NOMO-1 (cell line): Measurements from ENCODE around the gene MYB.
"Not testable (repeated sequence)": the region's sequence is repeated elsewhere in the genome, so short reads cannot be mapped to it uniquely, and the experiment has no call there.

Experiments
- DNase-seq, 2 experiments: peaks; one replicate each; lab custom pipeline; 2025; ENCODE audit not compliant: unreplicated experiment in 2 of 2; lab: John Stamatoyannopoulos, UW

MYB gene

DNA sequence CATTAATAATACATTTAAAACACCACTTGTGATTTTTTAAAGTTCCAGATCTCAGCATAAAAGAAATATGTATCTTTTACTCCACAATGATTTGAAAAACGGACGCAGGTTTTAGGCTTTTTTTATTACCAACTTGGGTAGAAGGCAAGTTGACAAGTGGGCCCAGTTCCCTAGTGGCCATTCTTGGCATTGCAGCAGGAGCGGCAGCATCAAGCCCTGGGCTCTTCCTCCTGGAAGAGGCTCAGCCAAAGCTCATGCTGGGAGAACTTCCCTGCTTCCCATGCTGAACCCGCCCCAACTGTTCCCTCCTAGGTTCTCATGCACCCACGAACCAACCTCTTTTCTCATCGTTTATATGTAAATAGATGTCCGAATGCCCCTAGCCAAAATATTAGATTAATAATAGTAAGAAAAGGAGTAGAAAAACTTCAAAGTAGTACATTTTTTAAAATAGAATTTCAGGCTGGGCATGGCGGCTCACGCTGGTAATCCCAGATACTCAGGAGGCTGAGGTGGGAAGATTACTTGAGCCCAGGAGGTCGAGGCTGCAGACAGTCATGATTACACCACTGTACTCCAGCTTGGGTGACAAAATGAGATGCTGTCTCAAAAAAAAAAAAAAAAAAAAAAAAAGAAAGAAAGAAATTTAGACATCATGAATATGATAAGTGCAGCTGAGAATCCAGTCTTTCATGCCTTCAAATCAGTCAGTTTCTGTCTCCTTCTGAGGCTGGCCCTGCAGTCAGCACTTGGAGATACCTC lies 18.2 kb upstream of the MYB start:
- DNase-seq, result no peak

GRCh38 chr6:135163440-135163738 lies 17.7 kb upstream of the MYB start:
- DNase-seq, result no peak

DNA sequence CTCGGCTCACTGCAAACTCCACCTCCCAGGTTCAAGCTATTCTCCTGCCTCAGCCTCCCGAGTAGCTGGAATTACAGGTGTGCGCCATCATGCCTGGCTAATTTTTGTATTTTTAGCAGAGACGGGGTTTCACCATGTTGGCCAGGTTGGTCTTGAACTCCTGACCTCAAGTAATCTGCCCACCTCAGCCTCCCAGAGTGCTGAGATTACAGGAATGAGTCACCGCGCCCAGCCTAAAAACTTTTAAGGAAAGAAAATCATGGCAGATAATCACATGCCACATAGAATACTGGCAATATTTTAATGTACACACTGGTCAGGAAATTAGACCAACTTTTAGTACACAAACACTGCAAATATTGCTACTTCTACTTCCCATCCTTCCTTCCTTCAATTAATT lies 16.7 kb upstream of the MYB start:
- not testable (repeated sequence) for DNase-seq

- DNase-seq, result no peak
Observed at GRCh38 chr6:135165031-135165430, 16.1 kb upstream of the MYB start.

GRCh38 chr6:135166515-135166914 lies 14.6 kb upstream of the MYB start:
- no peak for DNase-seq

DNA sequence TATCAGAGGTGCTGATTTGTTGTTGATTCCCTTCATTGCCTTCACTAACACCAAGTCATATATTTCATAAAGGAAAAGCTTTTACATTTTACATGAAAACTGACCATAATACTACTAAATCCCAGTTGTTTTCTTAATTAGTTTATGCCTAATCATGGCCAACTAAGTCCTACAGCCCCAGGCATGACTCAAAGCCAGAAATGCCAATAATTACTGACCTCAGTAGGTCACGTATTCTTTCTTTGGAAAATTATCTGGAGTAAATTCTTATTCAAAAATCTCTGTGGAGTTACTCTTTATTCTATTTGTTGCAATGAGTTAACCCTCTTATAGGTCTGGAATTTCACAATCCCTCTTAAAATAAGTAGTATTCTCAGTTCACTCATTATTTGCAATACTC lies 13.5 kb upstream of the MYB start:
- no peak for DNase-seq

GRCh38 chr6:135168766-135169165 lies 12.3 kb upstream of the MYB start:
- no peak for DNase-seq

- DNase-seq, result no peak
Observed at GRCh38 chr6:135170238-135170637, 10.9 kb upstream of the MYB start.

GRCh38 chr6:135170849-135171248 lies 10.3 kb upstream of the MYB start:
- no peak for DNase-seq

DNA sequence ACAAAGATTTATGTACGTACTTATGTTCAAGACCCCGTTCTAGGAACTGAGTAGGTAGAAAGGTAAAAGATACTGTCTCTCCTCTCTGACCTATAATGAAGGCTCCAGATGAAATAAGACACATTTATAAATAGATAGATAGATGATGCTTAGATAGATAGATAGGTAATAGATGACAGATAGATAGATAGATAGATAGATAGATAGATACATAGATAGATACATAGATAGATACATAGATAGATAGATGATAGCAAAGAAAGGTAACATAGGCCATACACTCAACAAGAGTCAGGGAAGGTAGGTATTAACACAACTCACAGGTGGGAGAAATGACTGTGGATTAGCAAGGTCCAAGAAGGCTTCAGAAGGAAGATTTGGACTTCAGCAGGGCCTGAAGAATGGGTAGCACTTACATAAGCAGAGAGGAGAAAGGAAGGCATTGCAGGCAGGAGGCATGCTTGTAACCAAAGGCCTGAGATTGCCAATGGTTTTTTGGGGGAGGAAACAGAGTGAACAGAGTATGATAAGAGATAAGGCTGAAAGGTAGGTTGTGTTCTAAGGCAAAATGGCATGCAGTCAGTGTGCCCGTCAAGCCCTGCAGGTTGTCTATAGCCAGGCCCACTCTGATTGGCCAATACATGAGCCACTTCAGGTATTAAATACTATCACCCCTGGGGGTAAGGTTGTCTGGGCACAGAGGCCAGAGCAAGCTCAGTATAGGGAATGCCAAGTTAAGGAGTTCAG lies 7.7 kb upstream of the MYB start:
- no peak for DNase-seq

GRCh38 chr6:135173989-135174484 lies 7.1 kb upstream of the MYB start:
- DNase-seq, result no peak

- no peak for DNase-seq
Observed at GRCh38 chr6:135176058-135176457, 5.0 kb upstream of the MYB start.

DNA sequence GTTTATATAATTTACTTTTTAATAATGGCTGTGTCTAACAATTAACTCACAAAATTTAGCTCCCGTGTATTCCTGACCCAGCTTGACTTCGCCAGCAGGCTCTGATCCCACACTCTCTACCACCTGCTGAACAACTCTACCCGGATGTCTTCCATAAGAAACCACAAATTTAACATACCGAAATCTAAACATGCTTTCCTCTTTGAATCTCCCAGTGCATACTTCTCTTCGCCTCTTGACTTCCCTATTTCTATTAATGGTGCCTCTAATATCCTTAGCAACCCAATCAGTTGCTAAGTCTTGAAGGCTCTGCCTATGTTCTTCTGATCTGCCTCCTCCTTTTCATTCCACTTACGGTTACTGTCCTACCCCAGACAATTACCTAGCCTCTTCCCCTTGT lies 4.6 kb upstream of the MYB start:
- DNase-seq, result peak; percentile 41 to 89

DNA sequence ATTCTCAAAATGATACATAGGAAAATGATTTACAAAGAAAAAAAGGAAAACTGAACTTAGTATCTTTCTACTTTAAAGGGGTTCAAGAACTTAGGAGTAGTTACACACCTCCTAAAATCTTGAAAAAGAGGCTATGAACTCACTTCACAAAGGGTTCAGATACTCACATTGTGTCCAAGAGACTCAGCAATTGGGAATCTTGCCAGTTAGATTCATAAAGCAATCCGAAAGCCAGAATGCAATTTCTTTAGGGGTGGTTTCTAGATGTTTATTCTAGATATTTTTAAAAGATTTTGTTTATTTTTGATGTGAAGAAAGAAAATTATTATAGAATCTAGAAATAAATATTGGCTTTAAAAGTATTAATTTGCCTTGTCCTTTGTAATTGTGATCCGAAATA lies 1.7 kb upstream of the MYB start:
- DNase-seq, result no peak

GRCh38 chr6:135179920-135180541 lies 1.1 kb upstream of the MYB start:
- DNase-seq, result peak in 1 of 2 experiments; percentile 26

- no peak for DNase-seq
Observed at GRCh38 chr6:135181333-135182070, 394 bp downstream of the MYB start.

- no peak for DNase-seq
Observed at GRCh38 chr6:135182071-135183001, 1.2 kb downstream of the MYB start.

GRCh38 chr6:135183002-135183531 lies 2.0 kb downstream of the MYB start:
- peak; percentile 71 to 76 for DNase-seq

GRCh38 chr6:135183532-135184440 lies 2.7 kb downstream of the MYB start:
- DNase-seq, result peak; percentile 89 to 90
